ENCODE measurements around the gene CXCL3. TPM values are rescaled to one million over a fixed set of nuclear protein-coding genes. Genes with fewer than 3 reads are reported as not detected.
A peak's percentile ranks its signal among the peaks of the same experiment; 100 is the strongest.
"Not testable (repeated sequence)": the region's sequence is repeated elsewhere in the genome, so short reads cannot be mapped to it uniquely, and the experiment has no call there.

The CXCL3 gene
- total RNA-seq (2014; rRNA removed; shearing (Covaris generic)), result 0.63 and 1.8 TPM in 2 replicates

DNA sequence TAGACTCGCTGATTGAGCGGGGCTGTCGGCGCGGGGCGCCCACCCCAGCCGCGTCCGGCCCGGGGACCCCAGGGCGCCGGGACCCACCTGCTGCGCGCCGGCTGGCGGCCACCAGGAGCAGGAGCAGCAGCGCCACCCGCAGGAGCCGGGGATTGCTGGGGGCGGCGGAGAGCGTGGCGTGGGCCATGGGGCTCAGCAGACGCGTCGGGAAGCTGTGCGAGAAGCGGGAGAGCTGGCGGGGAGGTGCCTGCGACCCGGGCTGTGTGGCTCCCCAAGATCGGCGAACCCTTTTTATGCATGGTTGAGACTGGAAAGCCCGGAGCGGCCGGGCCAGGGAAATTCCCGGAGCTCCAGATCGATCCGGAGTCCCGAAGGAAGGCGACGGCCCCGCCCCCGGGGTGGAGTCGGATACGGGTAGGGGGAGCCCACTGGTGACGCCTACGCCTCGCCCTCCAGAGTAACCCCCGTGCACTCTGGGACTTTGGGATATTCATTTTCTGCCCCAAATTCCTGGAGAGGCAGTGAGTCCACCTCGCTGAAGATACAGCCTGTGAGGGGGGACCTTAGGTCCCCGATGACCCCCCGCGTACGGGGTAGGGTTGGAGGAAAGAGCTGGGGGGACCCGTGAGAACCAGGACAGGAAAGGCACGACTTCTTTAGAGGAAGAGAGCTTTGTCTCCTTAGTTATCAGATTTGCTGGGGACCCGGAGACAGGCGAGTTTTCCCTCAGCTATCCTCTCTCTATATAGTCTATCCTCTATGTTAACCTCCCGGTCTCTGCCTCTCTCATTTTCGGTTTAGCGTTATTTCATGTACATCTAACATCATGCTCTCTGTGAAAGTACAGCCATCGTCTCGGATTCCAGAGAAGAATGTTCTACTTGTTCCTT is at the start of gene CXCL3:
TSS of gene CXCL3 (minus strand) at position 265 of the 890 bp plus-strand sequence. CDS start at position 187, 78 bp downstream.
- peak; percentile 63 for DNase-seq (ENCODE audit: low read depth)

DNA sequence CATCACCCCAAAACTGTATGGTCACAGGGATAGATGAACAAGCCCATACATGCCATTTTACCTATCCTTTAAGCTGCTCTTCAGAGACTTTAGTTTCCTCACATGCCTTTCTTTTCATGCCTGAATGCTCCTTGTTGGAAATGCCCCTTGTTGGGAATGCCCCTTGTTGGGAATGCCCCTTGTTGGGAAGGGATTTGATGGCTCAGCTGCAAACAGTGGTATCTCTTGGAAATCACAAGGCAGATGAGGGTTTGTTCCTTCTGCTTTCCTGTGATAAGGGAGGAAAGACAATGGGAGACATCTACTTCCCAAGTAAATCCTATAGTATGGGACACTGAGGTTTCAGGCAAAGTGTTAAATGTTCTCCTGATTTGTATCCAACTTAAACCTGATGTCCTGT is 49.0 kb upstream of the CXCL3 start:
- DNase-seq (ENCODE audit: low read depth), result no peak

GRCh38 chr4:74085669-74086068 is 47.2 kb upstream of the CXCL3 start:
- no peak for DNase-seq (ENCODE audit: low read depth)

GRCh38 chr4:74084984-74085383 is 46.5 kb upstream of the CXCL3 start:
- DNase-seq (ENCODE audit: low read depth), result no peak

- no peak for DNase-seq (ENCODE audit: low read depth)
Observed at GRCh38 chr4:74083546-74083945, 45.1 kb upstream of the CXCL3 start.

DNA sequence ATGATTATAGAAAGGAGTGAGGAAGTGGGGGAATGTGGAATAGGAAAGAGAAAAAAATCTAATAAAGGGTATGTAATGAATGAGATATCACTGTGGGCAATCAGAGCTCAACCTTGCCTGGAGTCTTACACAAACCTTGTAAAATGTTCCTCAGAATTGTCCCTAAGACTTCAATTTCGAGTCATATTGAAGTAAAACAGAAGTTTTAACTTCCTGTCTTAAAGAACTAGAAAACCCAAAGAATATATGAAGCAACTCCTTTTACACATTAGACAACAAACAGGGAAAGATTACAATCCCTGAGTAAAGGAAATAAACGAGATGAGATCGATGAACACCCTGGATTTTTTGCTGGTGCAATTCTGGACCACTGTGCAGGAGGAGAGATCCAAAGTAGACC is 42.5 kb upstream of the CXCL3 start:
- no peak for DNase-seq (ENCODE audit: low read depth)

DNA sequence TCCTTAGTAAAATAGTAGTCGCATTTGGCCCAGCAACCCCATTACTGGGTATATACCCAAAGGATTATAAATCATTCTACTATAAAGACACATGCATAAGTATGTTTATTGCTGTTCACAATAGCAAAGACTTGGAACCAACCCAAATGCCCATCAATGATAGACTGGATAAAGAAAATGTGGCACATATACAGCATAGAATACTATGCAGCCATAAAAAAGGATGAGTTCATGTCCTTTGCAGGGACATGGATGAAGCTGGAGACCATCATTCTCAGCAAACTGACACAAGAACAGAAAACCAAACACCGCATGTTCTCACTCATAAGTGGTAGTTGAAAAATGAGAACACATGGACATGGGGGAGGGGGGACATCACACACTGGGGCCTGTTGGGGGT is 41.9 kb upstream of the CXCL3 start:
- not testable (repeated sequence) for DNase-seq (ENCODE audit: low read depth)

DNA sequence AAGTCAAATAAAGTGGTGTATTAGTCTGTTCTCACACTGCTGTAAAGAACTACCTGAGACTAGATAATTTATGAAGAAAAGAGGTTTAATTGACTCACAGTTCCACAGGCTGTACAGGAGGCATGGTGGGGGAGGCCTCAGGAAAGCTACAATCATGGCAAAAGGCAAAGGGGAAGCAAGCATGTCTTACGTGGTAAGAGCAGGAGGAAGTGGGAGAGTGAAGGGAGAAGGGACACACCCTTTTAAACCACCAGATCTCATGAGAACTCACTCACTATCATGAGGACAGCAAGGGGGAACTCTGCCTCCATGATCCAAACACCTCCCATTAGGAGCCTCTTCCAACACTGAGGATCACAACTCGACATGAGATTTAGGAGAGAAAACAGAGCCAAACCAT is 40.5 kb upstream of the CXCL3 start:
- not testable (repeated sequence) for DNase-seq (ENCODE audit: low read depth)

DNA sequence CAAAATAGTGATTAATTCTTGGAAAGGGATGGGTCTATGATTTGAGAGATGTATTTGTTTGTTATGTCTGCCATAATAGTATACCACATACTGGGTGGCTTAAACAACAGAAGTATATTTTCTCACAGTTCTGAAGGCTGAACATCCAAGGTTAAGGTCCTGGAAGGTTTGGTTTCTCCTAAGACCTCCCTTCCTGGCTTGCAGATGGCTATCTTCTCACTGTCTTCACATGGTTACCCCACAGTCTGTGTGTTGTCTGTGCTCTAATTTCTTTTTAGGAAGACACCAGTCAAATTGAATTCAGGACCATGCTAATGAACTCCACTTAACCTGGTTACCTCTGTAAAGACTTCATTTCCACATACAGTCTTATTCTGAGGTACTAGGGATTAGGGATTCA is 34.9 kb upstream of the CXCL3 start:
- no peak for DNase-seq (ENCODE audit: low read depth)

- DNase-seq (ENCODE audit: low read depth), result no peak
Observed at GRCh38 chr4:74072739-74073138, 34.2 kb upstream of the CXCL3 start.

DNA sequence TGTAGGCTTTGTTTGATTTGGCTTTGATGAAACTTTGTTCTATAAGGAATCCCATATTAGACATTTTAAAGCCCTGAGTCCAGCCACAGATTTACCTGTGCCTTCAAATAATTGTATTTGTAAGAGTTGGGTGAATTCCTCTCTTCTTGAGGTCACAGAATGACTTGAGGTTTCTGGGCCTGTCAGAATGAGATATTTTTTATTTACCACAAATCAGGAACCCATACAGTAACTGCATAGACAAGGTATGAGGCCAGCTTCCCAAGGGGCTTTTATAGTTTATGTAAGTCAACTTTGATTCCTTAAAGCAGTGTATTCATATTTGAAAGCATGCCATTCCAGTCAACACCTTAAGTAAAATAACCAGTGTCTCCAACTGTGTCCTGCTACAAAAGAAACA is 29.1 kb upstream of the CXCL3 start:
- no peak for DNase-seq (ENCODE audit: low read depth)

GRCh38 chr4:74066232-74066631 is 27.7 kb upstream of the CXCL3 start:
- DNase-seq (ENCODE audit: low read depth), result no peak

GRCh38 chr4:74065115-74065642 is 26.7 kb upstream of the CXCL3 start:
- no peak for DNase-seq (ENCODE audit: low read depth)

- DNase-seq (ENCODE audit: low read depth), result no peak
Observed at GRCh38 chr4:74063859-74064258, 25.4 kb upstream of the CXCL3 start.

DNA sequence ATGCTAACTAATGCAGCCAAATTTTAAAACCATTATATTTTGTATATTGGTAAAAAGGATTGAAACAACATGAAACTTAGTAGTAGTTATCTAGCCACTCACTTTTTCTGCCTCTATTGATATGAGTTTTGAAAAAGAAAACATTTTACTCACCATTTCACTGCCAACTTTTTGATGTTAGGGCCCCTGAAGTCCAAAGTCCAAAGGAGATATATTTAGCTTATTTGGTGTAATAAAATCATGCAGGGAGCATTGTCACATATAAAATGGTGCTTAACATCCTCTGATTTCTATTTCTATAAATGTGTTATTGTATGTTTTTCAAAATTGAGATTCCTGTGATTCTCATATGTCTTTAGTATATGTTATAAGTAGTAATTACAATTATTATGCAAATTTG is 24.5 kb upstream of the CXCL3 start:
- DNase-seq (ENCODE audit: low read depth), result no peak

DNA sequence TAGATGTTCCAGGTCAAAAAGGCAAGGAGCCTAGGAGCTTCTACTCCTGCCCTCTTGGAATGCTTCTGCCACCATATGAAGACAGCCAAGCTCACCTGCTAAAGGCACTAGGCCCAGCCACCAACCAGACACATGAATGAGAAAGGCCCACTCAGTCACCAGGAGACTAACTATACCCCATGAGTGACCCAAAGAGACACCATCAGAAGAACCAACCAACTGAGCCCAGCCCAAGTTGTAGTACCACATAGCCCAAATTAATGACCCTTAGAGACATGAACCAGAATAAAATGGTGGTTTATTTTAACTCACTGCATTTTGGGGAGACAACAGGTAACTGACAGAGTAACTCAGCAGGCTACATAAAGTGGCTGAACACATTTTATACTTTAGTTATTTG is 22.9 kb upstream of the CXCL3 start:
- no peak for DNase-seq (ENCODE audit: low read depth)

GRCh38 chr4:74059161-74059829 is 20.8 kb upstream of the CXCL3 start:
- no peak for DNase-seq (ENCODE audit: low read depth)

- no peak for DNase-seq (ENCODE audit: low read depth)
Observed at GRCh38 chr4:74058048-74058651, 19.7 kb upstream of the CXCL3 start.

DNA sequence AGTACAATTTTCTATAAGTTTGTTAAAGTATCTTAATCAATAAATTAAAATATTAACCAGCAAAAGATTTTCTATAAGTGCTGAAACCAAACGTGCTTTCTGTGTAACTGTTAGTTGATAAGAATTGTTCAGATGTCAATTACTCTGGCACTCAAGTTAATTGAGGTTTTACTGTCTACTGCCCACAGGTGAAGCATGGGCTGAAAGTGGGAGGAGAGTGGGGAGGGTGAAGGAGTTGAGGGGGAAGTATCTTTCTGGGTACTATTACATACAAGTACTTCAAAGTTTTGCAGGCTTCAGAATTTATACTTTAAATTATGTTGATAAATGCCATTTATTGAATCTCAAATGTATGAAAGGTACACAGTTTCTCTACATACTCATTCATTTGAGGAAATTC is 19.1 kb upstream of the CXCL3 start:
- DNase-seq (ENCODE audit: low read depth), result no peak

GRCh38 chr4:74056858-74057562 is 18.5 kb upstream of the CXCL3 start:
- DNase-seq (ENCODE audit: low read depth), result peak; percentile 2

GRCh38 chr4:74056114-74056857 is 17.8 kb upstream of the CXCL3 start:
- peak; percentile 6 for DNase-seq (ENCODE audit: low read depth)

Measured in Daoy (cell line).